Endothelial cell of umbilical vein (primary cell): ENCODE results near the gene MYO5B. TPM values are rescaled to one million over a fixed set of nuclear protein-coding genes. Genes with fewer than 3 reads are reported as not detected.

Source experiments
- BruUV-seq: library from RNA; stranded (reverse); fragments of 400-500 nt; replicated peaks from 2 replicates; lab custom pipeline; 2021; lab: Mats Ljungman, UMichigan
- CTCF ChIA-PET: fragments of 300-600, 350-600 bp; sonication (Branson Sonifier 250); formaldehyde crosslinking; loops from one replicate; lab custom pipeline; 2021; ENCODE audit warnings: antibody characterized with exemption, inconsistent platforms; lab: Charles Lee
- POLR2A ChIA-PET: fragments of 300-600, 350-600 bp; sonication (Branson Sonifier 250); formaldehyde crosslinking; loops from one replicate; lab custom pipeline; 2021; ENCODE audit warnings: antibody characterized with exemption, inconsistent platforms; lab: Charles Lee
- DNase-seq: peaks from one replicate; pipeline ENCODE4 v3.0.0-alpha.2; 2011; ENCODE audit warnings: low read depth, low spot score
- FAIRE-seq: peaks from 2 replicates; lab custom pipeline; 2011; peaks lifted over from hg19 to GRCh38; lab: Jason Lieb, UNC
- H2AFZ ChIP-seq: 2 replicates; pipeline ENCODE4 v1.6.0; 2012; ENCODE audit warnings: low read depth, low read length, control low read depth, inconsistent platforms
- H3K27ac ChIP-seq: 2 replicates; pipeline ENCODE4 v1.5.1; 2011; ENCODE audit warnings: low read depth, mild to moderate bottlenecking, control low read depth, low read length, moderate library complexity; ENCODE audit not compliant: insufficient read depth
- H3K27me3 ChIP-seq, 2 experiments: 2 replicates each; pipeline versions ENCODE4 v1.6.0 to v1.6.1; 2011; ENCODE audit warnings: low read length in 2 of 2, mixed read lengths in 1 of 2; ENCODE audit not compliant: control insufficient read depth in 2 of 2, insufficient read depth in 2 of 2
- H3K36me3 ChIP-seq, 2 experiments: 2 replicates in 1 of 2; 3 replicates in 1 of 2; pipeline ENCODE4 v1.5.1; 2011; ENCODE audit warnings: low read length in 2 of 2, mild to moderate bottlenecking in 1 of 2, moderate library complexity in 1 of 2; ENCODE audit not compliant: control insufficient read depth in 2 of 2, insufficient read depth in 2 of 2; ENCODE audit errors: extremely low read depth in 1 of 2
- H3K4me1 ChIP-seq: 3 replicates; pipeline ENCODE4 v1.5.1; 2011; ENCODE audit warnings: mild to moderate bottlenecking, low read length; ENCODE audit not compliant: control insufficient read depth, insufficient read depth; ENCODE audit errors: extremely low read depth
- H3K4me2 ChIP-seq: 2 replicates; pipeline ENCODE4 v1.6.1; 2011; ENCODE audit warnings: low read length, control low read depth, mixed read lengths; ENCODE audit not compliant: insufficient read depth
- H3K4me3 ChIP-seq, 3 experiments: fragments of 200-600 bp in 1 of 3; sonication (generic), shearing (Covaris generic) in 1 of 3; replicated peaks in 1 of 3; 2 replicates each; pipeline ENCODE4 v1.5.1; 2011 to 2016; ENCODE audit warnings: control low read depth in 3 of 3, low read length in 3 of 3, mild to moderate bottlenecking in 2 of 3, inconsistent platforms in 1 of 3, low read depth in 1 of 3, moderate library complexity in 1 of 3; ENCODE audit not compliant: insufficient read depth in 1 of 3
- H3K79me2 ChIP-seq: 2 replicates; pipeline ENCODE4 v1.6.0; 2012; ENCODE audit warnings: low read length, inconsistent platforms; ENCODE audit not compliant: control insufficient read depth, insufficient read depth
- H3K9ac ChIP-seq: replicated peaks from 2 replicates; pipeline ENCODE3; 2011; ENCODE audit warnings: low read length, control low read depth; ENCODE audit not compliant: insufficient read depth; ENCODE audit errors: extremely low read depth
- H3K9me1 ChIP-seq: replicated peaks from 3 replicates; pipeline ENCODE4 v1.6.0; 2011; ENCODE audit warnings: mild to moderate bottlenecking, low read length; ENCODE audit not compliant: control insufficient read depth, insufficient read depth; ENCODE audit errors: extremely low read depth
- H3K9me3 ChIP-seq: replicated peaks from 2 replicates; pipeline ENCODE4 v1.5.1; 2012; ENCODE audit warnings: low read length, inconsistent platforms; ENCODE audit not compliant: control insufficient read depth, insufficient read depth
- H4K20me1 ChIP-seq: replicated peaks from 2 replicates; pipeline ENCODE3; 2011; ENCODE audit warnings: mild to moderate bottlenecking, low read length; ENCODE audit not compliant: control insufficient read depth, insufficient read depth; ENCODE audit errors: extremely low read depth
- CTCF ChIP-seq, 2 donors: IDR thresholded peaks; 1 replicate in 1 of 2; 2 replicates in 1 of 2; pipeline ENCODE4 v1.5.1; 2011; ENCODE audit warnings: low read length in 2 of 2, mild to moderate bottlenecking in 2 of 2, moderate library complexity in 2 of 2, control low read depth in 1 of 2, inconsistent platforms in 1 of 2, low read depth in 1 of 2; ENCODE audit not compliant: insufficient read depth in 1 of 2; ENCODE audit errors: extremely low read depth in 1 of 2
- EZH2 ChIP-seq: IDR thresholded peaks from 2 replicates; pipeline ENCODE4 v1.6.1; 2012; ENCODE audit warnings: borderline replicate concordance, low read depth, mild to moderate bottlenecking, moderate library complexity, low read length, inconsistent platforms; ENCODE audit not compliant: severe bottlenecking
- FOS ChIP-seq: IDR thresholded peaks from 2 replicates; pipeline ENCODE4 v1.6.1; 2011; ENCODE audit warnings: mild to moderate bottlenecking, low read length, moderate library complexity, borderline replicate concordance; ENCODE audit not compliant: insufficient read depth
- GATA2 ChIP-seq: IDR thresholded peaks from 2 replicates; pipeline ENCODE4 v1.7.0; 2011; ENCODE audit warnings: low read depth, mild to moderate bottlenecking, moderate library complexity, mixed read lengths, low read length; ENCODE audit not compliant: insufficient read length, insufficient read depth
- JUN ChIP-seq: IDR thresholded peaks from 2 replicates; pipeline ENCODE4 v1.6.1; 2011; ENCODE audit warnings: borderline replicate concordance, low read depth; ENCODE audit not compliant: insufficient read length, insufficient read depth
- MAX ChIP-seq: IDR thresholded peaks from 2 replicates; pipeline ENCODE4 v1.6.1; 2011; ENCODE audit not compliant: insufficient read depth, insufficient read length
- MYC ChIP-seq: IDR thresholded peaks from one replicate; pipeline ENCODE4 v1.6.1; 2011; ENCODE audit warnings: mild to moderate bottlenecking, low read depth, low read length
- POLR2A ChIP-seq: IDR thresholded peaks from 2 replicates; pipeline ENCODE4 v1.6.1; 2012; ENCODE audit warnings: low read depth, mild to moderate bottlenecking, control low read depth, low read length
- POLR2AphosphoS5 ChIP-seq: IDR thresholded peaks from 2 replicates; pipeline ENCODE4 v1.6.1; 2012; ENCODE audit warnings: low read depth, mild to moderate bottlenecking, control low read depth, low read length, moderate library complexity; ENCODE audit not compliant: insufficient read depth
- dilution Hi-C: fragments of 300-500 bp; cut with MboI; formaldehyde crosslinking; loops from one replicate; pipeline ENCODE4 v1.15.0; 2019; ENCODE audit warnings: low sequenced_read_pairs; ENCODE audit not compliant: extremely low pct_ligation_motif_present
- intact Hi-C: fragments of 100-400 bp; cut with micrococcal nuclease; formaldehyde crosslinking; loops from one replicate; pipeline ENCODE4 v1.10.0; 2022
- polyA plus RNA-seq, 4 experiments: library from polyadenylated mRNA; depleted of rRNA in 3 of 4; stranded (reverse) in 3 of 4; unstranded in 1 of 4; fragments of >200 nt; gene quantifications; 2 replicates each; pipeline versions ENCODE4 v1.2.1 to v1.2.3, GENCODE V29; 2011 to 2012; ENCODE audit warnings: missing spikeins in 1 of 4
- total RNA-seq: library from RNA; stranded (reverse); gene quantifications from 2 replicates; pipeline ENCODE4 v1.2.3, GENCODE V29; 2021

Gene MYO5B
- total and polyA plus RNA-seq, 2 donors (not counting 3 experiments of a cell fraction or from before 2014, with no cell fraction given), result 0.54 to 1.1 TPM

- Histone ChIP-seq H3K27ac (no peak overlapping the region), H3K9me1 (no peaks in the 10 kb centered on the region), H3K27me3 (no peaks in the 10 kb centered on the region), H3K9me3 (no peaks in the 10 kb centered on the region), H3K9ac (no peak overlapping the region), H4K20me1 (no peaks in the 10 kb centered on the region), H3K4me3 (no peak overlapping the region), H3K36me3 (no peaks in the 10 kb centered on the region), H3K4me1 (no peaks in the 10 kb centered on the region), H3K4me2 (no peak overlapping the region), H3K79me2 (no peaks in the 10 kb centered on the region), H2AFZ (no peak overlapping the region)
- no peak for FAIRE-seq
- TF ChIP-seq FOS (no peak), MAX (no peak), MYC (no peak), CTCF (IDR thresholded peaks at IDR 0.05; ENCODE audit: extremely low read depth in 1 of 2, insufficient read depth in 1 of 2, low read depth in 1 of 2, low read length in 2 of 2) (no peak), EZH2 (no peak), POLR2AphosphoS5 (no peak), JUN (no peak), GATA2 (no peak), POLR2A (no peak)
- dilution Hi-C loops, result no loop called here
- intact Hi-C loops, result no loop called here
- CTCF ChIA-PET, result no interaction called here
- POLR2A ChIA-PET, result no interaction called here
- DNase-seq, result no peak
- no TSS peak for BruUV-seq
Observed at GRCh38 chr18:50072146-50072545, 122.8 kb downstream of the MYO5B start.
